A673 (cell line): ENCODE measurements around the gene RAP1GAP2. TPM values are rescaled to one million over a fixed set of nuclear protein-coding genes. Genes with fewer than 3 reads are reported as not detected.

ENCODE experiments used
- BruUV-seq: library from RNA; stranded (reverse); fragments of 400-500 nt; replicated peaks from 2 replicates; lab custom pipeline; 2021; lab: Mats Ljungman, UMichigan
- CTCF ChIA-PET: fragments of 300-600 bp; sonication (Branson Sonifier 250); formaldehyde crosslinking; loops from one replicate; lab custom pipeline; 2022; ENCODE audit warnings: antibody characterized with exemption; lab: Charles Lee
- POLR2A ChIA-PET: fragments of 300-600 bp; sonication (Branson Sonifier 250); formaldehyde crosslinking; loops from one replicate; lab custom pipeline; 2022; ENCODE audit warnings: antibody characterized with exemption; ENCODE audit not compliant: low non-redundant PET; lab: Charles Lee
- DNase-seq: peaks from one replicate; pipeline ENCODE4 v3.0.0-alpha.2; 2015; ENCODE audit warnings: low spot score
- H3K27ac ChIP-seq: fragments of 200-600 bp; sonication (generic); 2 replicates; pipeline ENCODE4 v1.5.1; 2016; ENCODE audit warnings: mixed run types, low read depth, mild to moderate bottlenecking, mixed read lengths, antibody characterized with exemption, low read length; ENCODE audit not compliant: poor library complexity, severe bottlenecking
- H3K27me3 ChIP-seq: fragments of 200-600 bp; sonication (generic); replicated peaks from 2 replicates; pipeline ENCODE4 v1.6.1; 2017; ENCODE audit warnings: mixed run types, low read depth, mild to moderate bottlenecking, mixed read lengths, antibody characterized with exemption, low read length; ENCODE audit not compliant: insufficient read depth, poor library complexity
- H3K36me3 ChIP-seq: fragments of 200-600 bp; sonication (generic); 2 replicates; pipeline ENCODE4 v1.6.1; 2016; ENCODE audit warnings: mixed run types, mild to moderate bottlenecking, mixed read lengths, antibody characterized with exemption, low read length; ENCODE audit not compliant: insufficient read depth, poor library complexity, severe bottlenecking
- H3K4me1 ChIP-seq: fragments of 200-600 bp; sonication (generic); 2 replicates; pipeline ENCODE4 v1.6.1; 2017; ENCODE audit warnings: mixed run types, mild to moderate bottlenecking, mixed read lengths, antibody characterized with exemption, low read length; ENCODE audit not compliant: insufficient read depth, poor library complexity, severe bottlenecking
- H3K4me3 ChIP-seq: fragments of 200-600 bp; sonication (generic); 2 replicates; pipeline ENCODE4 v1.5.1; 2016; ENCODE audit warnings: low read depth, mixed run types, mild to moderate bottlenecking, mixed read lengths, low read length; ENCODE audit not compliant: poor library complexity, severe bottlenecking
- H3K9me3 ChIP-seq: fragments of 200-600 bp; sonication (generic); 2 replicates; pipeline ENCODE4 v1.6.1; 2016; ENCODE audit warnings: mixed run types, low read depth, mild to moderate bottlenecking, mixed read lengths, antibody characterized with exemption, low read length; ENCODE audit not compliant: poor library complexity, severe bottlenecking
- CTCF ChIP-seq: fragments of 300-800, 200-600 bp; sonication (generic); conservative IDR thresholded peaks from 2 replicates; pipeline ENCODE4 v1.5.1; 2017; ENCODE audit warnings: low read depth, mild to moderate bottlenecking, antibody characterized with exemption, low read length, moderate library complexity, mixed read lengths
- EZH2 ChIP-seq: fragments of 200-600 bp; sonication (generic); IDR thresholded peaks from 2 replicates; pipeline ENCODE4 v1.6.1; 2017; ENCODE audit warnings: borderline replicate concordance, low read depth, mild to moderate bottlenecking, mixed read lengths, antibody characterized with exemption, low read length; ENCODE audit not compliant: poor library complexity, severe bottlenecking
- intact Hi-C: fragments of 100-400 bp; cut with micrococcal nuclease; formaldehyde crosslinking; loops from one replicate; pipeline ENCODE4 v1.10.0; 2022; ENCODE audit not compliant: unreplicated experiment
- total RNA-seq: library from RNA; stranded (reverse); gene quantifications from 2 replicates; pipeline ENCODE4 v1.2.3, GENCODE V29; 2021

The RAP1GAP2 gene
- total RNA-seq, 1 experiment from 2014 or later = 0.06 TPM

- TF ChIP-seq CTCF = no peak
- no peak for TF ChIP-seq EZH2
These were observed 1.4 kb downstream of the RAP1GAP2 start for GRCh38 chr17:2797637-2798036.

GRCh38 chr17:2798188-2798587, 1.9 kb downstream of the RAP1GAP2 start:
- intact Hi-C loops = no loop called here
- POLR2A ChIA-PET = no interaction called here
- no TSS peak for BruUV-seq
- no peak for TF ChIP-seq CTCF
- TF ChIP-seq EZH2 = no peak
- H3K4me1 ChIP-seq = no peaks in the 10 kb centered on the region
- CTCF ChIA-PET = no interaction called here
- peaks cover 18% of the 10 kb centered on the region for H3K27me3 ChIP-seq
- no peaks in the 10 kb centered on the region for H3K9me3 ChIP-seq
- no peak overlapping the region for H3K27ac ChIP-seq
- H3K36me3 ChIP-seq = no peaks in the 10 kb centered on the region
- no peak for DNase-seq
- no peak overlapping the region for H3K4me3 ChIP-seq

More at GRCh38 chr17:2797637-2798036, 1.4 kb downstream of the RAP1GAP2 start:
- ChIA-PET CTCF (no interaction called here), POLR2A (no interaction called here)
- intact Hi-C loops = no loop called here
- Histone ChIP-seq H3K9me3 (no peaks in the 10 kb centered on the region), H3K4me3 (no peak overlapping the region), H3K27ac (no peak overlapping the region), H3K36me3 (no peaks in the 10 kb centered on the region), H3K27me3 (peaks cover 13% of the 10 kb centered on the region), H3K4me1 (no peaks in the 10 kb centered on the region)
- DNase-seq = no peak
- no TSS peak for BruUV-seq

GRCh38 chr17:2798678-2799077, 2.4 kb downstream of the RAP1GAP2 start:
- H3K27ac ChIP-seq = no peak overlapping the region
- BruUV-seq = no TSS peak
- H3K27me3 ChIP-seq = peaks cover 20% of the 10 kb centered on the region
- CTCF ChIA-PET = no interaction called here
- H3K36me3 ChIP-seq = no peaks in the 10 kb centered on the region
- POLR2A ChIA-PET = no interaction called here
- TF ChIP-seq CTCF (no peak), EZH2 (no peak)
- H3K4me3 ChIP-seq = no peak overlapping the region
- no peaks in the 10 kb centered on the region for H3K9me3 ChIP-seq
- intact Hi-C loops = no loop called here
- H3K4me1 ChIP-seq = no peaks in the 10 kb centered on the region
- no peak for DNase-seq
